Keratinocyte (primary cell): ENCODE measurements around the gene PTMA. TPM values are rescaled to one million over a fixed set of nuclear protein-coding genes. Genes with fewer than 3 reads are reported as not detected.

Experiments used
- DNase-seq: peaks from one replicate; pipeline ENCODE4 v3.0.0-alpha.2; 2011; ENCODE audit warnings: low read depth, missing footprints, low spot score
- FAIRE-seq: peaks from 2 replicates; lab custom pipeline; 2011; peaks lifted over from hg19 to GRCh38; lab: Jason Lieb, UNC
- H2AFZ ChIP-seq: 2 replicates; pipeline ENCODE4 v1.6.0; 2012; ENCODE audit warnings: low read length, control low read depth, inconsistent platforms; ENCODE audit not compliant: control insufficient read depth
- H3K27ac ChIP-seq: 2 replicates; pipeline ENCODE4 v1.5.1; 2011; ENCODE audit warnings: low read length; ENCODE audit not compliant: control insufficient read depth, insufficient read depth
- H3K27me3 ChIP-seq: 3 replicates; pipeline ENCODE4 v1.6.0; 2011; ENCODE audit warnings: low read length; ENCODE audit not compliant: control insufficient read depth, insufficient read depth; ENCODE audit errors: extremely low read depth
- H3K36me3 ChIP-seq, 2 experiments: 2 replicates in 1 of 2; 3 replicates in 1 of 2; pipeline ENCODE4 v1.5.1; 2011; ENCODE audit warnings: low read length in 2 of 2, mild to moderate bottlenecking in 1 of 2; ENCODE audit not compliant: control insufficient read depth in 2 of 2, insufficient read depth in 2 of 2; ENCODE audit errors: extremely low read depth in 1 of 2
- H3K4me1 ChIP-seq: 3 replicates; pipeline ENCODE4 v1.5.1; 2011; ENCODE audit warnings: low read length; ENCODE audit not compliant: control insufficient read depth, insufficient read depth; ENCODE audit errors: extremely low read depth
- H3K4me2 ChIP-seq: 3 replicates; pipeline ENCODE4 v1.6.0; 2011; ENCODE audit warnings: low read depth, low read length; ENCODE audit not compliant: control insufficient read depth, insufficient read depth; ENCODE audit errors: extremely low read depth
- H3K4me3 ChIP-seq, 3 experiments: fragments of 200-600 bp in 1 of 3; sonication (generic) in 1 of 3; 2 replicates in 2 of 3; 3 replicates in 1 of 3; pipeline ENCODE4 v1.5.1; 2011 to 2016; ENCODE audit warnings: low read length in 3 of 3, mild to moderate bottlenecking in 3 of 3, control low read depth in 2 of 3, inconsistent platforms in 1 of 3, low read depth in 1 of 3, mixed read lengths in 1 of 3, mixed run types in 1 of 3, moderate library complexity in 1 of 3; ENCODE audit not compliant: control insufficient read depth in 2 of 3, insufficient read depth in 2 of 3; ENCODE audit errors: extremely low read depth in 1 of 3
- H3K79me2 ChIP-seq: 2 replicates; pipeline ENCODE4 v1.6.0; 2012; ENCODE audit warnings: low read length; ENCODE audit not compliant: control insufficient read depth, insufficient read depth
- H3K9ac ChIP-seq: 3 replicates; pipeline ENCODE4 v1.6.0; 2011; ENCODE audit warnings: low read length; ENCODE audit not compliant: control insufficient read depth, insufficient read depth; ENCODE audit errors: extremely low read depth
- H3K9me1 ChIP-seq: 3 replicates; pipeline ENCODE4 v1.6.0; 2011; ENCODE audit warnings: low read length; ENCODE audit not compliant: control insufficient read depth, insufficient read depth; ENCODE audit errors: extremely low read depth
- H3K9me3 ChIP-seq: 2 replicates; pipeline ENCODE4 v1.5.1; 2012; ENCODE audit warnings: low read depth, low read length; ENCODE audit not compliant: control insufficient read depth
- H4K20me1 ChIP-seq: 3 replicates; pipeline ENCODE4 v1.6.0; 2011; ENCODE audit warnings: low read length; ENCODE audit not compliant: control insufficient read depth, insufficient read depth; ENCODE audit errors: extremely low read depth
- CTCF ChIP-seq, 3 experiments: IDR thresholded peaks in 1 of 3; conservative IDR thresholded peaks in 1 of 3; optimal IDR thresholded peaks in 1 of 3; 2 replicates in 2 of 3; 3 replicates in 1 of 3; pipeline versions ENCODE3 to v1.5.1; 2011; ENCODE audit warnings: low read length in 3 of 3, mild to moderate bottlenecking in 3 of 3, moderate library complexity in 2 of 3, control low read depth in 1 of 3, inconsistent platforms in 1 of 3; ENCODE audit not compliant: insufficient read depth in 2 of 3; ENCODE audit errors: extremely low read depth in 1 of 3
- EZH2 ChIP-seq: IDR thresholded peaks from one replicate; pipeline ENCODE4 v1.6.1; 2012; ENCODE audit warnings: inconsistent platforms, mild to moderate bottlenecking, low read length, moderate library complexity
- dilution Hi-C: fragments of 300-500 bp; cut with MboI; formaldehyde crosslinking; loops from one replicate; pipeline ENCODE4 v1.7.0; 2020; ENCODE audit warnings: low sequenced_read_pairs; ENCODE audit not compliant: extremely low pct_ligation_motif_present
- polyA plus RNA-seq, 5 experiments: library from polyadenylated mRNA; depleted of rRNA in 3 of 5; stranded (reverse) in 3 of 5; stranded (forward) in 1 of 5; unstranded in 1 of 5; fragments of >200 nt; gene quantifications; 1 replicate in 1 of 5; 2 replicates in 3 of 5; 3 replicates in 1 of 5; pipeline versions ENCODE4 v1.2.1 to v1.2.3, GENCODE V29; 2011 to 2012; ENCODE audit warnings: missing spikeins in 2 of 5, low read depth in 1 of 5, low replicate concordance in 1 of 5

The PTMA gene
- polyA plus RNA-seq, 1 donor (not counting 4 experiments of a cell fraction or from before 2014, with no cell fraction given) = 598 TPM

GRCh38 chr2:231709981-231710798 is 1.9 kb downstream of the PTMA start:
- H3K9ac ChIP-seq = peak overlapping the region; percentile 92
- H4K20me1 ChIP-seq = peaks cover 32% of the 10 kb centered on the region
- no peak for TF ChIP-seq EZH2
- peak in 1 of 3 experiments; percentile 60 for TF ChIP-seq CTCF (optimal IDR thresholded peaks at IDR 0.05 in 1 of 3, IDR thresholded peaks at IDR 0.05 in 1 of 3, conservative IDR thresholded peaks at IDR 0.05 in 1 of 3; ENCODE audit: extremely low read depth in 1 of 3, insufficient read depth in 2 of 3, low read length in 3 of 3)
- peak overlapping the region; percentile 75 for H3K4me2 ChIP-seq
- H2AFZ ChIP-seq = no peak overlapping the region
- no peaks in the 10 kb centered on the region for H3K27me3 ChIP-seq
- peaks cover 9 to 15% of the 10 kb centered on the region in 2 experiments for H3K36me3 ChIP-seq
- peaks cover 23% of the 10 kb centered on the region for H3K4me1 ChIP-seq
- dilution Hi-C loops = no loop called here
- no peaks in the 10 kb centered on the region for H3K9me3 ChIP-seq
- peak overlapping the region; percentile 87 for H3K27ac ChIP-seq
- H3K9me1 ChIP-seq = no peaks in the 10 kb centered on the region
- H3K4me3 ChIP-seq = peak overlapping the region; percentile 87 to 95 (median 93)
- no peak for FAIRE-seq
- DNase-seq = no peak
- peaks cover 46% of the 10 kb centered on the region for H3K79me2 ChIP-seq

- H3K4me1 ChIP-seq = peaks cover 19% of the 10 kb centered on the region
- DNase-seq (no peak), FAIRE-seq (no peak)
- TF ChIP-seq CTCF (optimal IDR thresholded peaks at IDR 0.05 in 1 of 3, IDR thresholded peaks at IDR 0.05 in 1 of 3, conservative IDR thresholded peaks at IDR 0.05 in 1 of 3; ENCODE audit: extremely low read depth in 1 of 3, insufficient read depth in 2 of 3, low read length in 3 of 3) (peak in 1 of 3 experiments; percentile 5), EZH2 (no peak)
- no peaks in the 10 kb centered on the region for H3K27me3 ChIP-seq
- H3K79me2 ChIP-seq = peaks cover 44% of the 10 kb centered on the region
- peak overlapping the region; percentile 92 for H3K9ac ChIP-seq
- peak overlapping the region; percentile 74 for H3K4me2 ChIP-seq
- no peaks in the 10 kb centered on the region for H3K9me1 ChIP-seq
- peaks cover 9 to 15% of the 10 kb centered on the region in 2 experiments for H3K36me3 ChIP-seq
- no peaks in the 10 kb centered on the region for H3K9me3 ChIP-seq
- peaks cover 32% of the 10 kb centered on the region for H4K20me1 ChIP-seq
- H2AFZ ChIP-seq = no peak overlapping the region
- peak overlapping the region; percentile 70 to 93 (median 72) for H3K4me3 ChIP-seq
- peak overlapping the region; percentile 21 for H3K27ac ChIP-seq
- dilution Hi-C loops = no loop called here
Observed at GRCh38 chr2:231710799-231711676, 2.7 kb downstream of the PTMA start.
